PFSK-1 (cell line): ENCODE results near the gene RIPOR2.

Experiments
- FOXP2 ChIP-seq: optimal IDR thresholded peaks from 2 replicates; pipeline ENCODE3; 2011; ENCODE audit warnings: borderline replicate concordance, control low read depth, inconsistent platforms; ENCODE audit not compliant: insufficient read depth; ENCODE audit errors: extremely low read length, extremely low read depth
- POLR2AphosphoS5 ChIP-seq: IDR thresholded peaks from 2 replicates; pipeline ENCODE4 v1.6.1; 2012; ENCODE audit warnings: low read depth, mild to moderate bottlenecking, control low read depth, low read length, moderate library complexity
- REST ChIP-seq, 2 experiments: IDR thresholded peaks; 2 replicates each; pipeline versions ENCODE4 v1.6.1 to v1.8.0; 2011 to 2012; ENCODE audit warnings: low read depth in 2 of 2, low read length in 2 of 2, control low read depth in 1 of 2, inconsistent platforms in 1 of 2, mild to moderate bottlenecking in 1 of 2, moderate library complexity in 1 of 2; ENCODE audit not compliant: insufficient read depth in 1 of 2
- TAF1 ChIP-seq: IDR thresholded peaks from 2 replicates; pipeline ENCODE4 v1.6.1; 2012; ENCODE audit warnings: low read length, control low read depth, borderline replicate concordance; ENCODE audit not compliant: insufficient read depth

GRCh38 chr6:24880451-24880850 lies 55.3 kb downstream of the RIPOR2 start:
- TF ChIP-seq POLR2AphosphoS5 (no peak), FOXP2 (no peak), TAF1 (no peak), REST (IDR thresholded peaks at IDR 0.05; ENCODE audit: insufficient read depth in 1 of 2, low read depth in 2 of 2, low read length in 2 of 2) (no peak)
